Measurements from ENCODE around the gene SQSTM1.

DNA sequence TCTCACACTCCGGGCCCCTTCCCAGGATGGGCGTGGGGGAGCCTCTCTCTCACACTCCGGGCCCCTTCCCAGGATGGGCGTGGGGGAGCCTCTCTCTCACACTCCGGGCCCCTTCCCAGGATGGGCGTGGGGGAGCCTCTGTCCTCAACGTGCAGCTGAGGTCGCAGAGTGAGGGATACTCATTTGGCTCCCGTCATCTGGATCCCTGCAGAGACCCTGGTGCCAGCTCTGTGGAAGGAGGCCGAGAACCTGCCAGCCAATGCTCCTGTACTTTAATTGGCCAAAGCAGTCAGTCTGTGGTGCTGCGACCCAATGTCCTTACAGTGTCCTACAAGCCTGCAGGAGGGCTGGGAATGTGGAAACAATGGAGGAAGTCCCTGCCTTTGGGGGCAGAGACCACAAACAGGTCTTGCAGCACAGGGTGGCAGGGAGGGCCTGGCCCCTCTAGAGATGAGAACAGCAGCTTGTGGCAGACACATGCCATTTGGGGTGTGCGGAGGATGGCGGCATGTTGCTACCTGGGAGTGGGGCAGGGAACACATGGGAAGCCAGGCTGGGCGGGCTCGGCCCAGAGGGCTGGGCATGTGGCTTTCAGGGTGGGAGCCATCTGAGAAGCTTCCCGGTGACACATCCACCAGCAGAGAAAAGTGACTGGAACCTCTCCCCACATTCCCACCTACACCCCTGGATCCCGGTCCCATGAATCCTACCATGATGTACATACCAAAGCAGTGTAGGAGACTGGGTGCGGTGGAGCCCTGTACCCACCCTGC lies 51.5 kb downstream of the SQSTM1 start:
- TF ChIP-seq EZH2phosphoT487 (IDR thresholded peaks at IDR 0.05; ENCODE audit: insufficient read depth, low read depth) (no peak), EZH2 (IDR thresholded peaks at IDR 0.05; ENCODE audit: insufficient read depth, poor library complexity, severe bottlenecking) (no peak)

Data from GM23248 (cell line).